ENCODE data around the gene PRRX1.

GRCh38 chr1:170703591-170703990 lies 39.7 kb downstream of the PRRX1 start:
- TF ChIP-seq YY1 (IDR thresholded peaks at IDR 0.05; ENCODE audit: low read depth) (no peak), EP300 (IDR thresholded peaks at IDR 0.05; ENCODE audit: borderline replicate concordance) (no peak), RAD21 (IDR thresholded peaks at IDR 0.05; ENCODE audit: low read depth) (no peak), MAX (IDR thresholded peaks at IDR 0.05) (no peak), CREB1 (IDR thresholded peaks at IDR 0.05; ENCODE audit: low read depth) (no peak), EGR1 (IDR thresholded peaks at IDR 0.05) (no peak), CEBPB (IDR thresholded peaks at IDR 0.05) (no peak)
